ENCODE results near the gene KRT27.

KRT27 gene

GRCh38 chr17:40793832-40794231 lies 11.5 kb upstream of the KRT27 start:
- H3K27me3 ChIP-seq (replicated peaks; ENCODE audit: control insufficient read depth, insufficient read depth, low read length, poor library complexity, severe bottlenecking) = peaks cover 7% of the 10 kb centered on the region
- no peaks in the 10 kb centered on the region for H3K36me3 ChIP-seq (ENCODE audit: control insufficient read depth, insufficient read depth, low read length)
- no peak overlapping the region for H3K27ac ChIP-seq (ENCODE audit: insufficient read depth, low read length, poor library complexity, severe bottlenecking)
- no peak overlapping the region for H3K4me3 ChIP-seq (ENCODE audit: insufficient read depth, low read depth, low read length, poor library complexity, severe bottlenecking)
- no peaks in the 10 kb centered on the region for H3K4me1 ChIP-seq (ENCODE audit: control insufficient read depth, insufficient read depth, low read length, poor library complexity, severe bottlenecking)
- no peak for DNase-seq
- H3K9me3 ChIP-seq (ENCODE audit: control insufficient read depth, low read length) = no peaks in the 10 kb centered on the region

GRCh38 chr17:40791787-40792436 lies 9.6 kb upstream of the KRT27 start:
- Histone ChIP-seq H3K4me1 (ENCODE audit: control insufficient read depth, insufficient read depth, low read length, poor library complexity, severe bottlenecking) (no peaks in the 10 kb centered on the region), H3K27me3 (replicated peaks; ENCODE audit: control insufficient read depth, insufficient read depth, low read length, poor library complexity, severe bottlenecking) (peaks cover 3% of the 10 kb centered on the region), H3K27ac (ENCODE audit: insufficient read depth, low read length, poor library complexity, severe bottlenecking) (no peak overlapping the region), H3K9me3 (ENCODE audit: control insufficient read depth, low read length) (no peaks in the 10 kb centered on the region), H3K4me3 (ENCODE audit: insufficient read depth, low read depth, low read length, poor library complexity, severe bottlenecking) (no peak overlapping the region), H3K36me3 (ENCODE audit: control insufficient read depth, insufficient read depth, low read length) (no peaks in the 10 kb centered on the region)
- DNase-seq = no peak

- no peaks in the 10 kb centered on the region for H3K36me3 ChIP-seq (ENCODE audit: control insufficient read depth, insufficient read depth, low read length)
- no peaks in the 10 kb centered on the region for H3K4me1 ChIP-seq (ENCODE audit: control insufficient read depth, insufficient read depth, low read length, poor library complexity, severe bottlenecking)
- no peak overlapping the region for H3K27ac ChIP-seq (ENCODE audit: insufficient read depth, low read length, poor library complexity, severe bottlenecking)
- no peaks in the 10 kb centered on the region for H3K9me3 ChIP-seq (ENCODE audit: control insufficient read depth, low read length)
- no peaks in the 10 kb centered on the region for H3K27me3 ChIP-seq (replicated peaks; ENCODE audit: control insufficient read depth, insufficient read depth, low read length, poor library complexity, severe bottlenecking)
- no peak for DNase-seq
- H3K4me3 ChIP-seq (ENCODE audit: insufficient read depth, low read depth, low read length, poor library complexity, severe bottlenecking) = no peak overlapping the region
Measured at GRCh38 chr17:40791111-40791510, 8.8 kb upstream of the KRT27 start.

DNA sequence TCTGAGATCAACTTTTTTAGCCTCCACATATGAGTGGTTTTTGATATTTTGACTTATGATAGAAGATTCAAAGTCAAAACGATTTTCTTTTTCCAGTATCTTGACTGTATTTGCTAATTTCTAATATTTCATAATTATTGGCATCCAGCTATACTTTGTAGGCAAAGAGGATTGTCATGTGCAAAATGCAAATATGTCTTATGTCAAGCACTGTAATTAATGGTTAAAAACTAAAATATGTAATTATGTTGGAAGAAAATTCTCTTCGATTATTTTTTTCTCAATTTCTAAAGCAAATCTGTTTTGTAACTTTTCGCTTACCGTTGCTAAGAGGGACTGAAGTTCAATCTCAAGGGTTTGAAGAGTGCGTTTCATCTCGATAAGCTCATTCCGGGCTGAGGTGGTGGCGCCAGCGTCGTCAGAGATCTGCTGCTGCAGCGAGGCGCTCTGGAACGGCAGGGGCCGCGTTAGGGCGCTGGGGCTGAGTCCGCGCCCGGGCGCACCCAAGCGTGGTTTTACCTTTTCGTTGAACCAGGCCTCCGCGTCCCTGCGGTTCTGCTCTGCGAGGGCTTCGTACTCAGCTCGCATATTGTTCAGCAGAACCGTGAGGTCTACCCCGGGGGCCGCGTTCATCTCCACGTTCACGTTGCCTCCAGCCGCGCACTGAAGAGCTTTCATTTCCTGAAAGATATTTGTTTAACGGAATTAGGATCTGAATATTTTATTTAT lies 3.0 kb downstream of the KRT27 start:
- H3K27ac ChIP-seq (ENCODE audit: insufficient read depth, low read length, poor library complexity, severe bottlenecking) = no peak overlapping the region
- no peaks in the 10 kb centered on the region for H3K4me1 ChIP-seq (ENCODE audit: control insufficient read depth, insufficient read depth, low read length, poor library complexity, severe bottlenecking)
- H3K27me3 ChIP-seq (replicated peaks; ENCODE audit: control insufficient read depth, insufficient read depth, low read length, poor library complexity, severe bottlenecking) = peaks cover 10% of the 10 kb centered on the region
- peak overlapping the region; percentile 7 for H3K4me3 ChIP-seq (ENCODE audit: insufficient read depth, low read depth, low read length, poor library complexity, severe bottlenecking)
- H3K9me3 ChIP-seq (ENCODE audit: control insufficient read depth, low read length) = no peaks in the 10 kb centered on the region
- no peaks in the 10 kb centered on the region for H3K36me3 ChIP-seq (ENCODE audit: control insufficient read depth, insufficient read depth, low read length)
- DNase-seq = no peak

DNA sequence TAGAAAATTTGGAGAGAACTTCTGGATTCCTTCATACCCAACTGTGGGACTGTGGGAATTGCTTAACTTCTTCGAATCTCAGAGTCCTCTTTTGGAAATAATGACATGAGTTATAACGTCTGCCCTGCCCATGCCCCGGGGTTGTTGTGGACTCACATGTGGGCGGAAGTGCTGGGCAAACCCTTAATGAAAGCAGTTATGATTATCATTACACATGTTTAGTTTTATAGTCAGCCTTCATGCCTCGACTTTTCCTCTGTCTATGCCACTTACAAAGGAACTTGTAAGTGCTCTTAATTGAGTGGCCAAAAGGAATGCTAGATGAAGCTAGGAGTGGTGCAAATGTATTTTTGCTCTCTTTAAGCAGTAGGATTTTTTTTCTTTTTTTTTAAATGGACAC lies 3.9 kb downstream of the KRT27 start:
- H3K27me3 ChIP-seq (replicated peaks; ENCODE audit: control insufficient read depth, insufficient read depth, low read length, poor library complexity, severe bottlenecking) = peaks cover 10% of the 10 kb centered on the region
- no peaks in the 10 kb centered on the region for H3K36me3 ChIP-seq (ENCODE audit: control insufficient read depth, insufficient read depth, low read length)
- no peaks in the 10 kb centered on the region for H3K4me1 ChIP-seq (ENCODE audit: control insufficient read depth, insufficient read depth, low read length, poor library complexity, severe bottlenecking)
- no peak overlapping the region for H3K4me3 ChIP-seq (ENCODE audit: insufficient read depth, low read depth, low read length, poor library complexity, severe bottlenecking)
- no peak for DNase-seq
- H3K27ac ChIP-seq (ENCODE audit: insufficient read depth, low read length, poor library complexity, severe bottlenecking) = no peak overlapping the region
- no peaks in the 10 kb centered on the region for H3K9me3 ChIP-seq (ENCODE audit: control insufficient read depth, low read length)

DNA sequence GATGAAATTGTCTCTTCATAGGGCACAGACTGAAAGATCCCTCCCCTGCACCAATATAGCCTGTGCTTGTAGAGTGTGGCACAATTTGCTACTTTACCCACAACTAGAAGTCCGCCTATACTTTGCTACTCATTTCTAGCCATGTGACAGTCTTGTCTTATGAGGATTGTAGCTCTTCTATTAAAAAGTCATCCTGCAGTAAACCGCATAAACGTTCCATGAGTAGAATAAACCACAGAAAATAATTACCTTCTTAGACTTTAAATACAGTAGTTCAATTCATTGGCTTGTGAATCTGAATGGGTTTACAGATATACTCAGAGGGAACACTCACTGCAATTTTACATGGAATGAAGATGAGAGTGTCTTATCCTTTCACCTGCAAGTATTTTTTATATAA lies 4.4 kb downstream of the KRT27 start:
- H3K36me3 ChIP-seq (ENCODE audit: control insufficient read depth, insufficient read depth, low read length) = no peaks in the 10 kb centered on the region
- peaks cover 10% of the 10 kb centered on the region for H3K27me3 ChIP-seq (replicated peaks; ENCODE audit: control insufficient read depth, insufficient read depth, low read length, poor library complexity, severe bottlenecking)
- H3K4me1 ChIP-seq (ENCODE audit: control insufficient read depth, insufficient read depth, low read length, poor library complexity, severe bottlenecking) = no peaks in the 10 kb centered on the region
- no peak for DNase-seq
- H3K4me3 ChIP-seq (ENCODE audit: insufficient read depth, low read depth, low read length, poor library complexity, severe bottlenecking) = no peak overlapping the region
- H3K9me3 ChIP-seq (ENCODE audit: control insufficient read depth, low read length) = no peaks in the 10 kb centered on the region
- H3K27ac ChIP-seq (ENCODE audit: insufficient read depth, low read length, poor library complexity, severe bottlenecking) = no peak overlapping the region

- Histone ChIP-seq H3K9me3 (ENCODE audit: control insufficient read depth, low read length) (no peaks in the 10 kb centered on the region), H3K27ac (ENCODE audit: insufficient read depth, low read length, poor library complexity, severe bottlenecking) (no peak overlapping the region), H3K36me3 (ENCODE audit: control insufficient read depth, insufficient read depth, low read length) (no peaks in the 10 kb centered on the region), H3K27me3 (replicated peaks; ENCODE audit: control insufficient read depth, insufficient read depth, low read length, poor library complexity, severe bottlenecking) (peaks cover 10% of the 10 kb centered on the region), H3K4me3 (ENCODE audit: insufficient read depth, low read depth, low read length, poor library complexity, severe bottlenecking) (no peak overlapping the region), H3K4me1 (ENCODE audit: control insufficient read depth, insufficient read depth, low read length, poor library complexity, severe bottlenecking) (no peaks in the 10 kb centered on the region)
- no peak for DNase-seq
Measured at GRCh38 chr17:40777459-40777858, 4.9 kb downstream of the KRT27 start.

GRCh38 chr17:40775945-40776344 lies 6.4 kb downstream of the KRT27 start:
- Histone ChIP-seq H3K4me1 (ENCODE audit: control insufficient read depth, insufficient read depth, low read length, poor library complexity, severe bottlenecking) (no peaks in the 10 kb centered on the region), H3K27ac (ENCODE audit: insufficient read depth, low read length, poor library complexity, severe bottlenecking) (no peak overlapping the region), H3K9me3 (ENCODE audit: control insufficient read depth, low read length) (no peaks in the 10 kb centered on the region), H3K27me3 (replicated peaks; ENCODE audit: control insufficient read depth, insufficient read depth, low read length, poor library complexity, severe bottlenecking) (peaks cover 10% of the 10 kb centered on the region), H3K36me3 (ENCODE audit: control insufficient read depth, insufficient read depth, low read length) (no peaks in the 10 kb centered on the region), H3K4me3 (ENCODE audit: insufficient read depth, low read depth, low read length, poor library complexity, severe bottlenecking) (no peak overlapping the region)
- no peak for DNase-seq

DNA sequence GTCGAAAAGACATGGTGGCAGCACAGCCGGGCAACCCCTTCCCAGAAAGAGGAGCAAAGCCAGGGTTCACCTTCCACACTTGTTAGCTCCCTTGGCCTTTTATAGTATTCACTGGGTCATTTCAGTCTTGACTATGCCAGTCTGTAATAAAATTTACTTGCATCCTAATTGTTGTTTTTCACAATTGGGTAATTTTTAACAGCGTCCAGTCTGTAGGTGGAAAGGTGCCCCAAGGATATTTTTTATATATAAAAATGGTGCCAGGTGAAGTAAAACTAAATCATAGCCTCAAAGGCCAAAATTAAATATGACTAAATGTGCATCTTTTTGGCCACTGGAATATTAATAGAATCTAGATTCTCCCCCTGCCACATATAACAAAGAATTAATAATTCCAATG lies 10.2 kb downstream of the KRT27 start, which contains the start of gene KRT26:
Gene KRT26 (minus strand): TSS at position 101 of the 400 bp plus-strand sequence. CDS start 88 bp downstream, at position 13.
- Histone ChIP-seq H3K27me3 (replicated peaks; ENCODE audit: control insufficient read depth, insufficient read depth, low read length, poor library complexity, severe bottlenecking) (no peaks in the 10 kb centered on the region), H3K27ac (ENCODE audit: insufficient read depth, low read length, poor library complexity, severe bottlenecking) (no peak within 1 kb of the TSS), H3K9me3 (ENCODE audit: control insufficient read depth, low read length) (no peaks in the 10 kb centered on the region), H3K36me3 (ENCODE audit: control insufficient read depth, insufficient read depth, low read length) (no peaks in the 10 kb centered on the region), H3K4me3 (ENCODE audit: insufficient read depth, low read depth, low read length, poor library complexity, severe bottlenecking) (no peak within 1 kb of the TSS), H3K4me1 (ENCODE audit: control insufficient read depth, insufficient read depth, low read length, poor library complexity, severe bottlenecking) (no peaks in the 10 kb centered on the region)
- DNase-seq = no peak

DNA sequence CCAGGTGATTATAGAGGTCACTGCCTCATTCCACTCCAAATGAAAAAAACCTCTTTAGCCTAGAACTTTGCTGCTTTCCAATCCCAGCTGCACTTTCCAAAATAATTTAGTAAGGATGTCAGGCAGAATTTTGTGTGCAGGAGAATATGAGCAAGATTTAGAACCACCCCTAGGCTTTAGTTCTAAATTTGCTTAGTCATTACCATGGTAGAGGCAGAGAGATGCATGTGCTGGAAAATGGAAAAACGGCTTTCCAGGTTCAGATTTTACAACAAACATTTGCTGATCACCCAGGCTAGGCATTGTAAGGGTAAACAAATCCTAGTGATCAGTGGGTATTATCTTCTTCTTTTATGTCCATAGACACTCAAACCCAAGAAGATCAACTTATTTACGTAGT lies 16.7 kb downstream of the KRT27 start:
- Histone ChIP-seq H3K9me3 (ENCODE audit: control insufficient read depth, low read length) (no peaks in the 10 kb centered on the region), H3K4me3 (ENCODE audit: insufficient read depth, low read depth, low read length, poor library complexity, severe bottlenecking) (no peak overlapping the region), H3K4me1 (ENCODE audit: control insufficient read depth, insufficient read depth, low read length, poor library complexity, severe bottlenecking) (no peaks in the 10 kb centered on the region), H3K36me3 (ENCODE audit: control insufficient read depth, insufficient read depth, low read length) (no peaks in the 10 kb centered on the region), H3K27me3 (replicated peaks; ENCODE audit: control insufficient read depth, insufficient read depth, low read length, poor library complexity, severe bottlenecking) (no peaks in the 10 kb centered on the region), H3K27ac (ENCODE audit: insufficient read depth, low read length, poor library complexity, severe bottlenecking) (no peak overlapping the region)
- DNase-seq = no peak
